GM18526 (cell line): Measurements from ENCODE around the gene COL8A1.

Source experiments
- POLR2A ChIP-seq: IDR thresholded peaks from 3 replicates; pipeline ENCODE4 v1.6.1; 2011; ENCODE audit not compliant: insufficient read length; ENCODE audit errors: extremely low read depth

The COL8A1 gene

GRCh38 chr3:99757966-99758365, 119.6 kb downstream of the COL8A1 start:
- TF ChIP-seq POLR2A: no peak

GRCh38 chr3:99758502-99759177, 120.2 kb downstream of the COL8A1 start:
- no peak for TF ChIP-seq POLR2A

- TF ChIP-seq POLR2A: no peak
Observed at GRCh38 chr3:99760031-99760430, 121.6 kb downstream of the COL8A1 start.

- TF ChIP-seq POLR2A: no peak
Observed at GRCh38 chr3:99760629-99761028, 122.2 kb downstream of the COL8A1 start.

- TF ChIP-seq POLR2A: no peak
Observed at GRCh38 chr3:99761415-99762165, 123.2 kb downstream of the COL8A1 start.

- TF ChIP-seq POLR2A: no peak
Observed at GRCh38 chr3:99762901-99763300, 124.5 kb downstream of the COL8A1 start.

GRCh38 chr3:99764377-99764776, 126.0 kb downstream of the COL8A1 start:
- TF ChIP-seq POLR2A: no peak

- no peak for TF ChIP-seq POLR2A
Observed at GRCh38 chr3:99765042-99765942, 126.9 kb downstream of the COL8A1 start.

GRCh38 chr3:99767291-99767690, 128.9 kb downstream of the COL8A1 start:
- TF ChIP-seq POLR2A: no peak

GRCh38 chr3:99768126-99768525, 129.7 kb downstream of the COL8A1 start:
- TF ChIP-seq POLR2A: no peak

- no peak for TF ChIP-seq POLR2A
Observed at GRCh38 chr3:99768808-99769501, 130.6 kb downstream of the COL8A1 start.

GRCh38 chr3:99772171-99772570, 133.8 kb downstream of the COL8A1 start:
- TF ChIP-seq POLR2A: no peak

GRCh38 chr3:99772671-99773070, 134.3 kb downstream of the COL8A1 start:
- no peak for TF ChIP-seq POLR2A

GRCh38 chr3:99774467-99774866, 136.1 kb downstream of the COL8A1 start:
- TF ChIP-seq POLR2A: no peak
